ENCODE measurements around the gene CDC42BPB. TPM values are rescaled to one million over a fixed set of nuclear protein-coding genes. Genes with fewer than 3 reads are reported as not detected.

The CDC42BPB gene
- total RNA-seq, 1 donor from 2014 or later = 96.5 TPM

GRCh38 chr14:103103461-103104388, 46.4 kb upstream of the CDC42BPB start:
- Histone ChIP-seq H3K4me1 (peaks cover 3 to 13% of the 10 kb centered on the region in 2 donors), H3K27me3 (peaks cover 28% of the 10 kb centered on the region), H3K9me3 (no peaks in the 10 kb centered on the region), H3K4me3 (peak overlapping the region; percentile 36 to 47), H3K27ac (no peak overlapping the region), H3K36me3 (no peaks in the 10 kb centered on the region)
- intact Hi-C loops (cut with DNase I) = loop anchor here (2.0 to 10.0 kb wide), 2 partner anchors 81 to 409 kb away; no protein-coding TSS in a partner anchor
- TF ChIP-seq CTCF (IDR thresholded peaks at IDR 0.05) = peak in 1 of 3 experiments; percentile 5
- no peak for DNase-seq (ENCODE audit: low spot score in 2 of 2)

- Histone ChIP-seq H3K4me1 (peaks cover 3 to 13% of the 10 kb centered on the region in 2 donors), H3K36me3 (no peaks in the 10 kb centered on the region), H3K4me3 (peak overlapping the region; percentile 16 to 30), H3K27ac (no peak overlapping the region), H3K9me3 (no peaks in the 10 kb centered on the region), H3K27me3 (peaks cover 28% of the 10 kb centered on the region)
- no peak for DNase-seq (ENCODE audit: low spot score in 2 of 2)
- intact Hi-C loops (cut with DNase I) = loop anchor here (10.0 kb wide), 1 partner anchor 408 kb away; no protein-coding TSS in a partner anchor
- TF ChIP-seq CTCF (IDR thresholded peaks at IDR 0.05) = no peak
Measured at GRCh38 chr14:103102689-103103260, 45.4 kb upstream of the CDC42BPB start.

- H3K27ac ChIP-seq = no peak overlapping the region
- intact Hi-C loops (cut with DNase I) = loop anchor here (10.0 kb wide), 1 partner anchor 407 kb away; no protein-coding TSS in a partner anchor
- no peaks in the 10 kb centered on the region for H3K9me3 ChIP-seq
- TF ChIP-seq CTCF (IDR thresholded peaks at IDR 0.05) = no peak
- DNase-seq (ENCODE audit: low spot score in 2 of 2) = no peak
- no peaks in the 10 kb centered on the region for H3K36me3 ChIP-seq
- H3K4me3 ChIP-seq = peak overlapping the region; percentile 16 to 30
- peaks cover 28% of the 10 kb centered on the region for H3K27me3 ChIP-seq
- peaks cover 3 to 13% of the 10 kb centered on the region in 2 donors for H3K4me1 ChIP-seq
Measured at GRCh38 chr14:103101963-103102688, 44.8 kb upstream of the CDC42BPB start.

- intact Hi-C loops (cut with DNase I) = loop anchor here (10.0 kb wide), 1 partner anchor 407 kb away; no protein-coding TSS in a partner anchor
Measured at GRCh38 chr14:103101257-103101962, 44.1 kb upstream of the CDC42BPB start.

More at GRCh38 chr14:103101257-103101962, 44.1 kb upstream of the CDC42BPB start:
- Histone ChIP-seq H3K4me1 (peaks cover 3 to 13% of the 10 kb centered on the region in 2 donors), H3K27ac (no peak overlapping the region), H3K27me3 (peaks cover 28% of the 10 kb centered on the region), H3K4me3 (no peak overlapping the region), H3K9me3 (no peaks in the 10 kb centered on the region), H3K36me3 (no peaks in the 10 kb centered on the region)
- TF ChIP-seq CTCF (IDR thresholded peaks at IDR 0.05) = no peak
- no peak for DNase-seq (ENCODE audit: low spot score in 2 of 2)

All from ascending aorta (tissue), 2 donors.